Measurements from ENCODE around the gene ATG7.

DNA sequence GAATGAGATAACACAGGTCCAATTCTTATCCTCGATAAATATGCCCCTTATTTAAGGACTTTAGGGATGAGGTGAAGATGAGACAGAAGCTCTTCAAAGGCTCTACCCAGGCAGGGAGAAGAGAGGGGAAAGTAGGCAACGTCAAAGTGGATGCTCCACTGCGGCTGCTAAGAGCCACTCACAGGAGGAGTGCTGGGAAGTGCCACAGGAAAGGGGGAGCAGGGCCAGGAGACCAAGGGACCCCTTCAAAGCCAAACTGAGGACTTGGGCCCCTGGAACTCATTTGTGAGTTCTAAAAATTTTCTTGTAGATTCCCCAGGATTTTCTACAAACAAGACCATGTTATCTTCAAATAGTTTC, 47.3 kb upstream of the ATG7 start:
- TF ChIP-seq ZNF324 (tag by site-specific recombination; IDR thresholded peaks at IDR 0.05) (no peak), ZNF544 (tag by site-specific recombination; IDR thresholded peaks at IDR 0.05) (no peak), KLF9 (tag by site-specific recombination; IDR thresholded peaks at IDR 0.05; ENCODE audit: low read depth) (no peak), HOXA7 (CRISPR knock-in tag; IDR thresholded peaks at IDR 0.05; ENCODE audit: borderline replicate concordance) (no peak), ZNF184 (tag by site-specific recombination; IDR thresholded peaks at IDR 0.05) (no peak)
- TF ChIP-seq, protein P1, sequence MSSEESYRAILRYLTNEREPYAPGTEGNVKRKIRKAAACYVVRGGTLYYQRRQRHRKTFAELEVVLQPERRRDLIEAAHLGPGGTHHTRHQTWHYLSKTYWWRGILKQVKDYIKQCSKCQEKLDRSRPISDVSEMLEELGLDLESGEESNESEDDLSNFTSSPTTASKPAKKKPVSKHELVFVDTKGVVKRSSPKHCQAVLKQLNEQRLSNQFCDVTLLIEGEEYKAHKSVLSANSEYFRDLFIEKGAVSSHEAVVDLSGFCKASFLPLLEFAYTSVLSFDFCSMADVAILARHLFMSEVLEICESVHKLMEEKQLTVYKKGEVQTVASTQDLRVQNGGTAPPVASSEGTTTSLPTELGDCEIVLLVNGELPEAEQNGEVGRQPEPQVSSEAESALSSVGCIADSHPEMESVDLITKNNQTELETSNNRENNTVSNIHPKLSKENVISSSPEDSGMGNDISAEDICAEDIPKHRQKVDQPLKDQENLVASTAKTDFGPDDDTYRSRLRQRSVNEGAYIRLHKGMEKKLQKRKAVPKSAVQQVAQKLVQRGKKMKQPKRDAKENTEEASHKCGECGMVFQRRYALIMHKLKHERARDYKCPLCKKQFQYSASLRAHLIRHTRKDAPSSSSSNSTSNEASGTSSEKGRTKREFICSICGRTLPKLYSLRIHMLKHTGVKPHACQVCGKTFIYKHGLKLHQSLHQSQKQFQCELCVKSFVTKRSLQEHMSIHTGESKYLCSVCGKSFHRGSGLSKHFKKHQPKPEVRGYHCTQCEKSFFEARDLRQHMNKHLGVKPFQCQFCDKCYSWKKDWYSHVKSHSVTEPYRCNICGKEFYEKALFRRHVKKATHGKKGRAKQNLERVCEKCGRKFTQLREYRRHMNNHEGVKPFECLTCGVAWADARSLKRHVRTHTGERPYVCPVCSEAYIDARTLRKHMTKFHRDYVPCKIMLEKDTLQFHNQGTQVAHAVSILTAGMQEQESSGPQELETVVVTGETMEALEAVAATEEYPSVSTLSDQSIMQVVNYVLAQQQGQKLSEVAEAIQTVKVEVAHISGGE (tag by site-specific recombination; conservative IDR thresholded peaks at IDR 0.05; ENCODE audit: low read depth) = no peak
